WTC11 (cell line): Measurements from ENCODE around the gene RAB3D. TPM values are rescaled to one million over a fixed set of nuclear protein-coding genes. Genes with fewer than 3 reads are reported as not detected.

ENCODE experiments used
- ATAC-seq: fragments of 200-7000 bp; cut with Tn5 transposase; 2 replicates; pipeline ENCODE4 v1.10.0; 2021; ENCODE audit warnings: mild to moderate bottlenecking, moderate library complexity
- CTCF ChIA-PET: fragments of 300-600 bp; sonication (Branson Sonifier 250); formaldehyde crosslinking; loops from one replicate; lab custom pipeline; 2021; ENCODE audit warnings: antibody characterized with exemption; lab: Charles Lee
- POLR2A ChIA-PET: fragments of 350-600 bp; sonication (Branson Sonifier 250); formaldehyde crosslinking; loops from one replicate; lab custom pipeline; 2021; ENCODE audit warnings: antibody characterized with exemption; lab: Charles Lee
- DNase-seq: peaks from one replicate; pipeline ENCODE4 v3.0.0; 2021; ENCODE audit warnings: low spot score
- H3K27ac Mint-ChIP-seq: 2 replicates; pipeline ENCODE4 v1.8.0; 2021; ENCODE audit warnings: mixed read lengths
- H3K27me3 Mint-ChIP-seq: 2 replicates; pipeline ENCODE4 v1.8.0; 2021; ENCODE audit warnings: low read depth, mild to moderate bottlenecking, moderate library complexity, mixed read lengths
- H3K36me3 Mint-ChIP-seq: 2 replicates; pipeline ENCODE4 v1.8.0; 2021; ENCODE audit warnings: mixed read lengths
- H3K4me1 Mint-ChIP-seq: 2 replicates; pipeline ENCODE4 v1.8.0; 2022; ENCODE audit warnings: mixed read lengths
- H3K4me3 Mint-ChIP-seq: 2 replicates; pipeline ENCODE4 v1.8.0; 2021; ENCODE audit warnings: mild to moderate bottlenecking, moderate library complexity, mixed read lengths
- H3K9me3 Mint-ChIP-seq: 2 replicates; pipeline ENCODE4 v1.8.0; 2021; ENCODE audit warnings: mixed read lengths
- ATF1 ChIP-seq: sonication (generic); formaldehyde crosslinking; IDR thresholded peaks from 2 replicates; pipeline ENCODE4 v1.8.1; 2023; ENCODE audit warnings: mild to moderate bottlenecking, moderate library complexity, missing genetic modification reagents
- ATF3 ChIP-seq: sonication (generic); formaldehyde crosslinking; conservative IDR thresholded peaks from 2 replicates; pipeline ENCODE4 v1.8.1; 2022; ENCODE audit warnings: mild to moderate bottlenecking, missing genetic modification reagents
- ERG ChIP-seq: fragments of 250-450 bp; sonication (Bioruptor Pico); IDR thresholded peaks from 2 replicates; pipeline ENCODE4 v1.8.0; 2021; ENCODE audit warnings: mild to moderate bottlenecking
- HMGA2 ChIP-seq: fragments of 250-450 bp; sonication (Bioruptor Pico); IDR thresholded peaks from 2 replicates; pipeline ENCODE4 v1.4.0; 2021; ENCODE audit warnings: mild to moderate bottlenecking, moderate library complexity
- IRF2 ChIP-seq: sonication (generic); formaldehyde crosslinking; IDR thresholded peaks from 2 replicates; pipeline ENCODE4 v1.8.0; 2022; ENCODE audit warnings: low read depth, missing genetic modification reagents, borderline replicate concordance
- JAZF1 ChIP-seq: fragments of 250-450 bp; sonication (Bioruptor Pico); IDR thresholded peaks from 2 replicates; pipeline ENCODE4 v1.9.0; 2021; ENCODE audit warnings: moderate library complexity, mild to moderate bottlenecking, inconsistent platforms
- MLX ChIP-seq: sonication (generic); formaldehyde crosslinking; IDR thresholded peaks from 2 replicates; pipeline ENCODE4 v1.8.1; 2023; ENCODE audit warnings: mild to moderate bottlenecking, missing genetic modification reagents, moderate library complexity
- NFE2L1 ChIP-seq: sonication (generic); formaldehyde crosslinking; IDR thresholded peaks from 2 replicates; pipeline ENCODE4 v1.8.1; 2023; ENCODE audit warnings: missing genetic modification reagents
- NR1H2 ChIP-seq: sonication (generic); formaldehyde crosslinking; IDR thresholded peaks from 2 replicates; pipeline ENCODE4 v1.9.0; 2021; ENCODE audit warnings: mild to moderate bottlenecking, moderate library complexity, missing genetic modification reagents
- OVOL2 ChIP-seq: fragments of 250-450 bp; sonication (Bioruptor Pico); IDR thresholded peaks from 2 replicates; pipeline ENCODE4 v1.9.0; 2021; ENCODE audit warnings: mild to moderate bottlenecking, borderline replicate concordance
- SP1 ChIP-seq: sonication (generic); formaldehyde crosslinking; conservative IDR thresholded peaks from 2 replicates; pipeline ENCODE4 v1.8.1; 2022; ENCODE audit warnings: missing genetic modification reagents
- STAT6 ChIP-seq: sonication (generic); formaldehyde crosslinking; conservative IDR thresholded peaks from 2 replicates; pipeline ENCODE4 v1.8.1; 2023; ENCODE audit warnings: mild to moderate bottlenecking, low read depth, missing genetic modification reagents, moderate library complexity
- TEAD1 ChIP-seq: sonication (generic); formaldehyde crosslinking; IDR thresholded peaks from 2 replicates; pipeline ENCODE4 v1.8.0; 2022; ENCODE audit warnings: mild to moderate bottlenecking, missing genetic modification reagents
- ZBTB21 ChIP-seq: sonication (generic); formaldehyde crosslinking; IDR thresholded peaks from 2 replicates; pipeline ENCODE4 v1.8.1; 2023; ENCODE audit warnings: mild to moderate bottlenecking, missing genetic modification reagents, borderline replicate concordance
- ZNF138 ChIP-seq: sonication (generic); formaldehyde crosslinking; conservative IDR thresholded peaks from 2 replicates; pipeline ENCODE4 v1.8.1; 2022; ENCODE audit warnings: mild to moderate bottlenecking, moderate library complexity, missing genetic modification reagents
- ZNF263 ChIP-seq: sonication (generic); formaldehyde crosslinking; IDR thresholded peaks from 2 replicates; pipeline ENCODE4 v1.8.1; 2022; ENCODE audit warnings: low read depth, mild to moderate bottlenecking, moderate library complexity, missing genetic modification reagents
- total RNA-seq: library from RNA; stranded (reverse); gene quantifications from 3 replicates; pipeline ENCODE4 v1.2.3, GENCODE V29; 2021

Gene RAB3D
- total RNA-seq, 1 experiment from 2014 or later = 18.9 TPM

- no peak for TF ChIP-seq MLX (CRISPR knock-in tag)
- TF ChIP-seq HMGA2 = no peak
- no peak; the same call in 1 of the 2 replicates for TF ChIP-seq ZBTB21 (CRISPR knock-in tag)
- TF ChIP-seq, all 79 proteins: peak for 7
Observed at GRCh38 chr19:11293433-11294389, 45.7 kb downstream of the RAB3D start (continued).

GRCh38 chr19:11291991-11292390 is 47.5 kb downstream of the RAB3D start:
- POLR2A ChIA-PET = no interaction called here
- no peak overlapping the region for H3K4me3 Mint-ChIP-seq
- TF ChIP-seq NFE2L1 (CRISPR knock-in tag) (no peak), ATF3 (CRISPR knock-in tag) (no peak), ERG (CRISPR knock-in tag) (no peak), ZNF138 (no peak), NR1H2 (CRISPR knock-in tag) (no peak), IRF2 (no peak), TEAD1 (CRISPR knock-in tag) (no peak), SP1 (CRISPR knock-in tag) (no peak), OVOL2 (CRISPR knock-in tag) (no peak), ATF1 (CRISPR knock-in tag) (no peak)
- no peak overlapping the region for H3K27ac Mint-ChIP-seq
- ATAC-seq (no peak), DNase-seq (no peak)
- H3K36me3 Mint-ChIP-seq = no peaks in the 10 kb centered on the region
- CTCF ChIA-PET = interaction anchor here (1.0 to 1.4 kb wide), 3 partner anchors 27 to 92 kb away, joined by 3 to 4 read pairs (median 4); partner anchors contain the start of gene EPOR
- no peaks in the 10 kb centered on the region; the same call in 1 of the 2 replicates for H3K27me3 Mint-ChIP-seq
- peaks cover 7% of the 10 kb centered on the region for H3K4me1 Mint-ChIP-seq
- H3K9me3 Mint-ChIP-seq = no peaks in the 10 kb centered on the region

- Mint-ChIP-seq H3K27me3 (no peaks in the 10 kb centered on the region; the same call in 1 of the 2 replicates), H3K9me3 (no peaks in the 10 kb centered on the region), H3K36me3 (no peaks in the 10 kb centered on the region), H3K4me1 (peaks cover 7% of the 10 kb centered on the region), H3K4me3 (no peak overlapping the region), H3K27ac (no peak overlapping the region)
- ATAC-seq = no peak
- no peak for TF ChIP-seq STAT6 (CRISPR knock-in tag)
- TF ChIP-seq JAZF1 (CRISPR knock-in tag) = no peak
- TF ChIP-seq ZNF263 (CRISPR knock-in tag) = no peak
- POLR2A ChIA-PET = no interaction called here
- DNase-seq = no peak
- CTCF ChIA-PET = interaction anchor here (1.0 to 1.3 kb wide), 2 partner anchors 48 to 70 kb away, joined by 3 to 8 read pairs; no protein-coding TSS in a partner anchor
Observed at GRCh38 chr19:11291415-11291814, 48.0 kb downstream of the RAB3D start.
